Transverse colon (tissue), 4 donors: Measurements from ENCODE around the gene GPR101. TPM values are rescaled to one million over a fixed set of nuclear protein-coding genes. Genes with fewer than 3 reads are reported as not detected.

Experiments
- DNase-seq: peaks from one replicate; pipeline ENCODE4 v3.0.0-alpha.2; 2019
- H3K27ac ChIP-seq, 4 donors: fragments of 200-600 bp; sonication (generic); 2 replicates each; pipeline ENCODE4 v1.5.1; 2016 to 2018; ENCODE audit warnings: inconsistent platforms in 4 of 4
- H3K27me3 ChIP-seq: fragments of 200-600 bp; sonication (generic); 2 replicates; pipeline ENCODE4 v1.5.1; 2017; ENCODE audit warnings: inconsistent platforms
- H3K36me3 ChIP-seq, 4 donors: fragments of 200-600 bp; sonication (generic); 2 replicates each; pipeline ENCODE4 v1.5.1; 2017 to 2019; ENCODE audit warnings: inconsistent platforms in 4 of 4
- H3K4me1 ChIP-seq, 4 donors: fragments of 200-600 bp; sonication (generic); 2 replicates each; pipeline ENCODE4 v1.5.1; 2017 to 2020; ENCODE audit warnings: inconsistent platforms in 4 of 4
- H3K4me3 ChIP-seq, 4 donors: fragments of 200-600 bp; sonication (generic); 1 replicate in 1 of 4; 2 replicates in 3 of 4; pipeline versions ENCODE4 v1.5.1 to v1.6.1; 2017 to 2019; ENCODE audit warnings: inconsistent platforms in 4 of 4
- H3K9me3 ChIP-seq, 2 donors: fragments of 200-600 bp; sonication (generic); 2 replicates each; pipeline ENCODE4 v1.5.1; 2017 to 2019; ENCODE audit warnings: inconsistent platforms in 2 of 2
- CTCF ChIP-seq, 5 experiments: fragments of 200-600 bp in 3 of 5; fragments of 450-650 bp in 2 of 5; sonication (generic) in 3 of 5; IDR thresholded peaks; 1 replicate in 2 of 5; 2 replicates in 3 of 5; pipeline ENCODE4 v1.5.1; 2016 to 2017; ENCODE audit warnings: antibody characterized with exemption in 5 of 5, inconsistent platforms in 3 of 5, mild to moderate bottlenecking in 2 of 5, moderate library complexity in 1 of 5
- EP300 ChIP-seq: sonication (generic); formaldehyde crosslinking; IDR thresholded peaks from one replicate; pipeline ENCODE4 v1.6.1; 2017; ENCODE audit warnings: antibody characterized with exemption, low read depth
- POLR2A ChIP-seq: fragments of 450-650 bp; IDR thresholded peaks from one replicate; pipeline ENCODE4 v1.6.1; 2016; ENCODE audit warnings: antibody characterized with exemption, mild to moderate bottlenecking, moderate library complexity
- POLR2AphosphoS5 ChIP-seq, 3 donors: sonication (generic); formaldehyde crosslinking; IDR thresholded peaks; one replicate each; pipeline ENCODE4 v1.6.1; 2016; ENCODE audit warnings: antibody characterized with exemption in 3 of 3
- WGBS, 2 donors: methylation state at CpG; one replicate each; pipeline ENCODE4 v1.1.5; 2018; ENCODE audit warnings: low coverage in 1 of 2; 5-methylcytosine and 5-hydroxymethylcytosine counted together
- in situ Hi-C, 4 donors: fragments of 200-750 bp; cut with MboI; loops; one replicate each; pipeline versions ENCODE4 v1.15.0 to v1.15.1; 2017; ENCODE audit warnings: low sequenced_read_pairs in 3 of 4, low pct_ligation_motif_present in 1 of 4, low pct_unique_long_range_greater_than_20kb in 1 of 4
- intact Hi-C: fragments of 100-400 bp; cut with DNase I; formaldehyde crosslinking; loops from one replicate; pipeline ENCODE4 v1.15.1; 2023; ENCODE audit warnings: low total_unique reads
- total RNA-seq, 4 donors: library from RNA; depleted of rRNA; stranded (reverse); fragments of >200 nt; gene quantifications; one replicate each; pipeline ENCODE4 v1.1.0, GENCODE V29; 2016

Gene GPR101, protein sequence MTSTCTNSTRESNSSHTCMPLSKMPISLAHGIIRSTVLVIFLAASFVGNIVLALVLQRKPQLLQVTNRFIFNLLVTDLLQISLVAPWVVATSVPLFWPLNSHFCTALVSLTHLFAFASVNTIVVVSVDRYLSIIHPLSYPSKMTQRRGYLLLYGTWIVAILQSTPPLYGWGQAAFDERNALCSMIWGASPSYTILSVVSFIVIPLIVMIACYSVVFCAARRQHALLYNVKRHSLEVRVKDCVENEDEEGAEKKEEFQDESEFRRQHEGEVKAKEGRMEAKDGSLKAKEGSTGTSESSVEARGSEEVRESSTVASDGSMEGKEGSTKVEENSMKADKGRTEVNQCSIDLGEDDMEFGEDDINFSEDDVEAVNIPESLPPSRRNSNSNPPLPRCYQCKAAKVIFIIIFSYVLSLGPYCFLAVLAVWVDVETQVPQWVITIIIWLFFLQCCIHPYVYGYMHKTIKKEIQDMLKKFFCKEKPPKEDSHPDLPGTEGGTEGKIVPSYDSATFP
- not detected for total RNA-seq

DNA sequence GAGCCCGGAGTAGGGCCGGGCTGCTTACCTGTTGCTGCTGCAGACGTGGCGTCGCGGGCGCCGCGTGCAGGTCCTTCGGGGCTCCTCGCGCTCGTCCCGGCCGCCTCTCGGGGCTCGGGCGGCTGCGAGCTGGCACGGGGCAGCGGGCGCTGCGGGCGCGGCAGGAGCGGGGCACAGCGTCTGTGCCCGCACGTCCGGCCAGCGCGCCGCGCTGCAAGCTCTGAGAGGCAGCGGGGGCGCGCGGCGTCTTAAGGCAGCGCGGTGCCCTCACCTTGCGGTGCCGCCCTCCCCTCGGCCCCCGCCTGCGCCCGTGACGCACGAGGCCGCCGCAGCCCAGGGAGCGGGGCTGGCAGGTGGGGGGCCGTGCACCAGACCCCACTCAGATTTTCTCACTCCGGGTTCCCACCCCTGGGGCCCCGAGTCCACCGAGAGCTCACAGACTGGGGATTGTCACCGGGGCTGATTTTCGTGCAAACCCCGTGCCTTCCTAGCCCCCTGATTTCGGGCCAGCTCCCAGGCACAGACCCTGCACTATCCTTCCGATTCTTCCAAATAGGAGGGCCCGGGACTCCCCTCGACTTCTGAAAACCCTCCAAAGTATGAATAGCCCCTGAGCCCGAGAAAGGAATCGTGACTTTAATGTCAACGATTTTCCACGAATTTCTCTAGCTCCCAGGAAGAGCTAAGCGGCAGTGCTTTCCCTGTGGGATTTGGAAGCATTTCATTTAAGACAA, at the start of gene GPR101:
Gene GPR101, minus strand, starts transcription at position 222 of the 734 bp plus-strand sequence. CDS start 2,321 bp downstream, outside the sequence.
- intact Hi-C loops (no loop called here), in situ Hi-C loops (no loop called here)
- WGBS, 2 donors = 49% methylated on average over 31 of the region's 68 CpGs; no CpG with 5 or more reads in 1 of the 2 donors
- H3K36me3 ChIP-seq = no peaks in the 10 kb centered on the region
- no peak within 1 kb of the TSS for H3K4me3 ChIP-seq
- no peak for DNase-seq
- H3K4me1 ChIP-seq = peaks cover 0 to 5% (median 0%) of the 10 kb centered on the region in 4 donors
- H3K27ac ChIP-seq = no peak within 1 kb of the TSS
- TF ChIP-seq EP300 (no peak), POLR2A (no peak), CTCF (IDR thresholded peaks at IDR 0.05) (no peak), POLR2AphosphoS5 (IDR thresholded peaks at IDR 0.05) (no peak)
- no peaks in the 10 kb centered on the region for H3K9me3 ChIP-seq
- H3K27me3 ChIP-seq = peaks cover 57% of the 10 kb centered on the region

- intact Hi-C loops = no loop called here
Observed at GRCh38 chrX:137081239-137081638, 47.4 kb upstream of the GPR101 start.

DNA sequence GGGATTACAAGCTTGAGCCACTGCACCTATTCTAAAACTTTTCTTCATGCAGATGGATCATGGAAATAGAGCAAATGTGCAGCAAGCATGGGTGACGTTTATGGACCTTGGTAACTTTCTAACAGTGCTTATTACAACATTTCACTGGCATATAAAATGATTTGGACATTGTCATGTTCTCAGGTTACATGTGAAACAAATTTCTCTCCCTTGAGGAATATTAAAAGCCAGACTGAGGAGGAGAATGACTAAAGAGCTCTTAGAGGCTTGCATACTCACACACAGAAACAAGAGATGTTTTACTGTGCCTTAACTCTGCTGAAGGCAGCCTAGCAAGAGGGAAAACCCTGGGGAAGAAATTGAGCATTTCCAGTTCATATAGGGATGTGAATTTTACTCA, 38.6 kb upstream of the GPR101 start:
- in situ Hi-C loops = loop anchor here in 1 of 4 donors (25.0 kb wide), 1 partner anchor 110 kb away; no protein-coding TSS in a partner anchor

More at GRCh38 chrX:137081239-137081638, 47.4 kb upstream of the GPR101 start:
- no peaks in the 10 kb centered on the region for H3K36me3 ChIP-seq
- H3K9me3 ChIP-seq = no peaks in the 10 kb centered on the region
- no peaks in the 10 kb centered on the region for H3K4me1 ChIP-seq
- DNase-seq = no peak
- WGBS, 2 donors = 71 to 90% methylated on average over 2 of the region's 2 CpGs
- no peak overlapping the region for H3K27ac ChIP-seq
- no peaks in the 10 kb centered on the region for H3K27me3 ChIP-seq
- TF ChIP-seq CTCF (IDR thresholded peaks at IDR 0.05) = no peak
- TF ChIP-seq POLR2A = no peak
- TF ChIP-seq EP300 = no peak
- TF ChIP-seq POLR2AphosphoS5 (IDR thresholded peaks at IDR 0.05) = no peak
- in situ Hi-C loops = no loop called here
- no peak overlapping the region for H3K4me3 ChIP-seq

More for the DNA sequence above, 38.6 kb upstream of the GPR101 start:
- Histone ChIP-seq H3K4me1 (no peaks in the 10 kb centered on the region), H3K27me3 (no peaks in the 10 kb centered on the region), H3K36me3 (no peaks in the 10 kb centered on the region), H3K27ac (no peak overlapping the region), H3K9me3 (no peaks in the 10 kb centered on the region), H3K4me3 (no peak overlapping the region)
- TF ChIP-seq POLR2AphosphoS5 (IDR thresholded peaks at IDR 0.05) (no peak), CTCF (IDR thresholded peaks at IDR 0.05) (no peak), POLR2A (no peak), EP300 (no peak)
- intact Hi-C loops = no loop called here
- no peak for DNase-seq
- 53% methylated on average over 1 of the region's 1 CpG; no CpG with 5 or more reads in 1 of the 2 donors for WGBS, 2 donors
